GM23248 (cell line): ENCODE results near the gene KCNH5.

Source experiments
- EZH2 ChIP-seq: fragments of 200-600 bp; sonication (generic); IDR thresholded peaks from 2 replicates; pipeline ENCODE4 v1.6.1; 2018; ENCODE audit warnings: antibody characterized with exemption, mild to moderate bottlenecking; ENCODE audit not compliant: insufficient read depth, poor library complexity, severe bottlenecking
- EZH2phosphoT487 ChIP-seq: fragments of 200-600 bp; sonication (generic); IDR thresholded peaks from 2 replicates; pipeline ENCODE4 v1.6.1; 2018; ENCODE audit warnings: antibody characterized with exemption, moderate library complexity, mild to moderate bottlenecking, low read depth; ENCODE audit not compliant: insufficient read depth

- TF ChIP-seq EZH2 = no peak
- no peak for TF ChIP-seq EZH2phosphoT487
Measured at GRCh38 chr14:62889364-62889763, 155.9 kb downstream of the KCNH5 start.
